Aorta (tissue), 5 donors: ENCODE data around the gene NKD2. TPM values are rescaled to one million over a fixed set of nuclear protein-coding genes. Genes with fewer than 3 reads are reported as not detected.

Experiments
- ATAC-seq: fragments of 200-7000 bp; cut with Tn5 transposase; one replicate; pipeline ENCODE4 v1.9.1; 2022; ENCODE audit warnings: moderate library complexity; ENCODE audit not compliant: low FRiP score
- DNase-seq, 2 donors: peaks; one replicate each; pipeline ENCODE4 v3.0.0-alpha.2; 2020
- H3K27ac ChIP-seq, 2 donors: one replicate each; pipeline ENCODE4 v1.5.1; 2013; ENCODE audit warnings: low read length in 2 of 2, mild to moderate bottlenecking in 2 of 2, moderate library complexity in 2 of 2, control low read depth in 1 of 2, inconsistent platforms in 1 of 2, low read depth in 1 of 2
- H3K27me3 ChIP-seq, 2 donors: one replicate each; pipeline ENCODE4 v1.6.1; 2013; ENCODE audit warnings: control low read depth in 1 of 2, low read length in 1 of 2, mild to moderate bottlenecking in 1 of 2, moderate library complexity in 1 of 2; ENCODE audit not compliant: insufficient read depth in 2 of 2, control insufficient read depth in 1 of 2
- H3K36me3 ChIP-seq, 2 donors: one replicate each; pipeline ENCODE4 v1.6.1; 2013; ENCODE audit warnings: control low read depth in 1 of 2, low read length in 1 of 2, mild to moderate bottlenecking in 1 of 2; ENCODE audit not compliant: insufficient read depth in 2 of 2, control insufficient read depth in 1 of 2
- H3K4me1 ChIP-seq, 2 donors: one replicate each; pipeline ENCODE4 v1.6.1; 2013; ENCODE audit warnings: low read length in 2 of 2, control low read depth in 1 of 2, mild to moderate bottlenecking in 1 of 2, moderate library complexity in 1 of 2; ENCODE audit not compliant: insufficient read depth in 2 of 2, control insufficient read depth in 1 of 2
- H3K4me3 ChIP-seq, 2 donors: one replicate each; pipeline ENCODE4 v1.5.1; 2013; ENCODE audit warnings: low read length in 2 of 2, control low read depth in 1 of 2, mild to moderate bottlenecking in 1 of 2
- H3K9me3 ChIP-seq: one replicate; pipeline ENCODE4 v1.6.1; 2013; ENCODE audit warnings: mild to moderate bottlenecking, low read length; ENCODE audit not compliant: control insufficient read depth
- WGBS, 2 donors: extraction: QIAGEN DNeasy Blood & Tissue Kit; methylation state at CpG; one replicate each; pipeline ENCODE4 v1.1.7; 2013; 5-methylcytosine and 5-hydroxymethylcytosine counted together
- intact Hi-C, 2 donors: fragments of 100-400 bp; cut with DNase I; formaldehyde crosslinking; loops; one replicate each; pipeline versions ENCODE4 v1.14.2 to v1.15.0; 2022
- polyA plus RNA-seq, 2 donors: library from polyadenylated mRNA; stranded (reverse); fragments of 200-250 nt; gene quantifications; one replicate each; pipeline ENCODE4 v1.2.3, GENCODE V29; 2013
- total RNA-seq, 2 donors: library from RNA; stranded (reverse); fragmentation: NEBNext Ultra II Directional; extraction: Animal tissue kit (Norgen Biotek cat#: 25700); gene quantifications; one replicate each; pipeline ENCODE4 v1.2.1, GENCODE V29; 2021
- donor health status: healthy with polysubstance abuse.
- donor health status: Bipolar disorder and iron deficiency.
- donor health status: DM: no; HTN: no; CAD: no.
- donor health status: DM: no; HTN: no; CAD: no.
- donor health status: DM: yes; HTN: yes; CAD: no.

Gene NKD2
- total and polyA plus RNA-seq, 4 donors: 0.10 to 6.8 (median 2.8) TPM; not detected in 1

DNA sequence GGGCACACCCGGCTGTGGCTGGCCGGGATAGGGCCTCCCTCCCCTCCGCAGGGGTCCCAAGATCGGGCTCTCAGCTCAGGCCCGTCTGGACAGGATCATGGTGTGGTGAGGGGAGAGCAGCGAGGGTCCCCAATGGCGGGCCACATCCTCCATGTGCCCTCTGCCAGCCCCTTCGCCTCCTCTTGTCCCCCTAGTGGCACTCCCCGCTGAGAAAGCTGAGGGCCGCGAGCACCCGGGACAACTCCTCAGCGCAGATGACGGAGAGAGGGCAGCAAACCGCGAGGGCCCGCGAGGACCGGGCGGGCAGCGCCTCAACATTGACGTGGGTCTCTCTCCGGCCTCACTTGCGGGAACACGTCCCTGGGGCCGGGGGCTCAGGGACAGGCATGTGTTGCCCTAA is 24.6 kb downstream of the NKD2 start:
- no peak for ATAC-seq
- WGBS, 2 donors: 63 to 70% methylated on average over 22 to 26 of the region's 26 CpGs
- DNase-seq: peak in 1 of 2 donors; percentile 61
- Histone ChIP-seq H3K27ac (no peak overlapping the region), H3K4me3 (no peak overlapping the region), H3K27me3 (no peaks in the 10 kb centered on the region), H3K4me1 (no peaks in the 10 kb centered on the region), H3K9me3 (no peaks in the 10 kb centered on the region), H3K36me3 (no peaks in the 10 kb centered on the region)
- intact Hi-C loops: no loop called here

DNA sequence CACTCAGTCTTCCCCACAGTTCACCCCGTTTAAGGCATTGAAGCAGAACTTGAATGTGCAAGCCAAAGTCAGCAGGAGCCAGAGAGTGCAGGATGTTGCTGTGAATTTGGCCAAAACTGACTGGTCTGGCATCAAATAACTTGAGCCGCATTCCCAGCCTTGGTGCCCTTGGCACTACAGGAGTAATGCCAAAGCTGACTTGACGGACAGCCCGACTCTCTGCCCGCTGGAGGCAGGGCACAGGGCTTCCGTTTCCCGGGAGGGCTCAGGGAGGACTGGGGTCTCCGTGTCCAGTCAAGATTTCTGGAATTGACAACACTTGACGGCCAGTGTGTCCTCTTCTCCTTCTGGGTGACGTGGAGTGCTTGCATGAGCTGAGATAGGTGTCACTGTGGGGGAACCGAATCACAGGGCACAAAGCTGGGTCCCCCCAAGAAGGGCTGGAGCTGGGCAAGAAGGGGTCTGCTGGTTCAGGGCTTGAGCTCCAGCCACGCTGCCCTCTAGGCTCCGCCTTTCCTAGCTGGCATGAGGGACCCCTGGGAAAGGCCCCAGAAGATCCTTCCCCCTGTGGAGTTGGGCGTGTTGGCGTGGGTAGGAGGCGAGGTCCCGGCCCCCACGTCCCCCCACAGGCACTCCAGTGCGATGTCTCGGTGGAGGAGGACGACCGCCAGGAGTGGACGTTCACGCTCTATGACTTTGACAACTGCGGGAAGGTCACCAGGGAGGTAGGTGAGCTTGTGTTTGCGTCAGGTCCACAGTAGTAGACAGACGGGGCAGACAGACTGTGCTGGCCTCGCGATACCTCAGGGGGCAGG is 25.2 kb downstream of the NKD2 start:
- no peaks in the 10 kb centered on the region for H3K27me3 ChIP-seq
- 56 to 61% methylated on average over 26 to 29 of the region's 29 CpGs for WGBS, 2 donors
- H3K9me3 ChIP-seq: no peaks in the 10 kb centered on the region
- no peak overlapping the region for H3K27ac ChIP-seq
- no peaks in the 10 kb centered on the region for H3K36me3 ChIP-seq
- DNase-seq (peak in 1 of 2 donors; percentile 71), ATAC-seq (no peak)
- no peak overlapping the region for H3K4me3 ChIP-seq
- H3K4me1 ChIP-seq: no peaks in the 10 kb centered on the region
- intact Hi-C loops: no loop called here

DNA sequence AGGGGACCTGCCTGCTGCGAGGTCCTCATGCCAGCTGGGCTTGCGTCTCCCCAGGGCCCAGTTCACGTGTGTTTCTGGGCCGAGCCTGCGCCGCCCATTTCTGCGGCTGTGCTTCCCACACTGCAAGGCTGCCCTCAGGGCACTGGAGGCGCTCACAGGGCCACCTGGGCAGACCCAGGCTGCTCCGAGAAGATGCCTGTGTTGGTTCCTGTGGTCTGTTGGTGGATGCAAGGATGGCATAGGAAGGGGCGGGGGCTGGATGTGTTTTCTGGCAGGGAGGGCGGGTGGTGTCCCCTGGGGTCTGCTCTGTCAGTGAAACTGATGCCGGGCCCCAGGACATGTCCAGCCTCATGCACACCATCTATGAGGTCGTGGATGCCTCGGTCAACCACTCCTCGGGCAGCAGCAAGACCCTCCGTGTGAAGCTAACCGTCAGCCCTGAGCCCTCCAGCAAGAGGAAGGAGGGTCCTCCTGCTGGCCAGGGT is 25.9 kb downstream of the NKD2 start:
- Histone ChIP-seq H3K36me3 (no peaks in the 10 kb centered on the region), H3K4me1 (no peaks in the 10 kb centered on the region), H3K27me3 (no peaks in the 10 kb centered on the region), H3K4me3 (no peak overlapping the region), H3K9me3 (no peaks in the 10 kb centered on the region), H3K27ac (no peak overlapping the region)
- DNase-seq (peak in 1 of 2 donors; percentile 68), ATAC-seq (no peak)
- WGBS, 2 donors: 93 to 94% methylated on average over 17 of the region's 17 CpGs
- intact Hi-C loops: no loop called here

DNA sequence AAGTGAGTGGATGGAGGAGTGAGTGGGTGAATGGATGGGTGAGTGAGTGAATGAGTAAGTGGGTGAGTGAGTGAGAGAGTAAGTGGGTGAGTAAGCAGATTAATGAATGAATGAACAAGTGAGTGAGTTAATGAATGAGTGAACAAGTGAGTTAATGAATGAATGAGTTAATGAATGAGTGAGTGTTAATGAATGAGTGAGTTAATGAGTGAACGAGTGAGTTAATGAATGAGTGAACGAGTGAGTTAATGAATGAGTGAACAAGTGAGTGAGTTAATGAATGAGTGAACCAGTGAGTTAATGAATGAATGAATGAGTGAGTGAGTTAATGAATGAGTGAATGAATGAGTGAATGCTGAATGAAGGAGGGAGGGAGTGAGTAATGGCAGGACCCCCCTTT is 26.4 kb downstream of the NKD2 start:
- 91 to 99% methylated on average over 2 of the region's 2 CpGs for WGBS, 2 donors
- DNase-seq: no peak
- Histone ChIP-seq H3K4me3 (no peak overlapping the region), H3K36me3 (no peaks in the 10 kb centered on the region), H3K4me1 (no peaks in the 10 kb centered on the region), H3K9me3 (no peaks in the 10 kb centered on the region), H3K27me3 (no peaks in the 10 kb centered on the region), H3K27ac (no peak overlapping the region)
- intact Hi-C loops: no loop called here
- ATAC-seq: no peak

DNA sequence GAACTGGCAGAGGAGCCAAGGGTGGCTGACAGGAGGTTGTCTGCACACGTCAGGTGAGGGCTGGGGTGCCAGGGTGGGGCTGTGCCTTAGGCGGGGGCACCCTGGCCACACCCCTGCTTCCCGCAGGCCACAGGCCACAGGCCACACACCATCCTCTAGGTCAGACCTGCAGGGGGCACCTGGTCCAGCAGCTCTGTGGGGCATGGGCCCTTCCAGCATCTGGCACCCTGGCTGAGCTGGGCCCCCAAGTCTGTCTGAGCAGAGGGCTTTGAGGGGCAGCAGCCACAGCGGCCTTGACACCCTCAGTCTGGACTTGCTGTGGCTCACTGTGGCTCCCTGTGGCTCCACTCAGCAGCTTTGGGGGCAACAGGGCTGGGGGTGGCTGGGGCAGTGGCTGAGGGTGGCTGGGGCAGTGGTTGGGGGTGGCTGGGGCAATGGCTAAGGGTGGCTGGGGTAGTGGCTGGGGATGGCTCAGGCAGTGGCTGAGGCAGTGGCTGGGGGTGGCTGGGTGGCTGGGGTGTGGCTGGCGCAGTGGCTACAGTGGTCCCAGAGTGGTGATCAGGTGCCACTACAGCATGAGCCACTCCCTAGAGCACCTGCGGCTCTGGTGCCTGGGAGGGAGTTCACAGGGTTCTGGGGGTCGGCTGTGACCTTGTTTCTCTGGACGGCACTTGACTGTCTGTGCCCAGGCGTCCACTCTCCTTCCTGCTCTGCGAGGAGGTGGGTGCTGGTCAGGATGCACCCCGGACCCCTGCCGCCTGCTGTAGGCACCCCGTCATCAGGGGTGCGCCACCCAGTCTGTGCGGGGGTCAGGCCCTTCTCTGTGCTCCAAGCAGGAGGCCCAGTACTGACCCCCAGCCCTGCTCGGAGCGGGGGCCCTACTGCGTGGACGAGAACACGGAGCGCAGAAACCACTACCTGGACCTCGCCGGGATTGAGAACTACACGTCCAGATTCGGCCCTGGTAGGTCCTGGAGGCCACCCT is 27.1 kb downstream of the NKD2 start:
- Histone ChIP-seq H3K27me3 (no peaks in the 10 kb centered on the region), H3K9me3 (no peaks in the 10 kb centered on the region), H3K27ac (no peak overlapping the region), H3K4me3 (no peak overlapping the region), H3K4me1 (no peaks in the 10 kb centered on the region), H3K36me3 (no peaks in the 10 kb centered on the region)
- intact Hi-C loops: no loop called here
- ATAC-seq: no peak
- 94% methylated on average over 24 to 25 of the region's 25 CpGs for WGBS, 2 donors
- DNase-seq: peak; percentile 39 to 74

DNA sequence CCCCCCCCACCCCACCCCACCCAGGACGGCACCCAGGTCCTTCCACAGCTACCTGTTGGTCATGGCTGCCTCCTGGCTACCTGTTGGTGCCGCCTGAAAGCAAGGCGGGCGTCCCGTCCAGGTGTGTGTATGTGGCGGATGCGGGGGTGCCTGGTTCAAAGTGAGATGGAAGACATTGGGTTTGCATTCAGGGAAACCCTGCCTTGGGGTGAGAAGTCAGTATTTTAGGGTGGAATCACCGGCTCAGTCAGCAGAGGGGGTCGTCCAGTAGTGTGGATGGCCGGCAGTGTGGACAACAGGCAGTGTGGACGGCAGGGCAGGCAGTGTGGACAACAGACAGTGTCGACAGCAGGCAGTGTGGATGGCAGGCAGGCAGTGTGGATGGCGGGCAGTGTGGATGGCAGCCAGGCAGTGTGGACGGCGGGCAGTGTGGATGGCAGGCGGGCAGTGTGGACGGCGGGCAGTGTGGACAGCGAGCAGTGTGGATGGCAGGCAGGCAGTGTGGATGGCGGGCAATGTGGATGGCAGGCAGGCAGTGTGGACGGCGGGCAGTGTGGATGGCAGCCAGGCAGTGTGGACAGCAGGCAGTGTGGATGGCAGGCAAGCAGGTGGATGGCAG is 28.0 kb downstream of the NKD2 start:
- 82 to 88% methylated on average over 21 to 22 of the region's 22 CpGs for WGBS, 2 donors
- peak in 1 of 2 donors; percentile 47 for DNase-seq
- no peak for ATAC-seq

DNA sequence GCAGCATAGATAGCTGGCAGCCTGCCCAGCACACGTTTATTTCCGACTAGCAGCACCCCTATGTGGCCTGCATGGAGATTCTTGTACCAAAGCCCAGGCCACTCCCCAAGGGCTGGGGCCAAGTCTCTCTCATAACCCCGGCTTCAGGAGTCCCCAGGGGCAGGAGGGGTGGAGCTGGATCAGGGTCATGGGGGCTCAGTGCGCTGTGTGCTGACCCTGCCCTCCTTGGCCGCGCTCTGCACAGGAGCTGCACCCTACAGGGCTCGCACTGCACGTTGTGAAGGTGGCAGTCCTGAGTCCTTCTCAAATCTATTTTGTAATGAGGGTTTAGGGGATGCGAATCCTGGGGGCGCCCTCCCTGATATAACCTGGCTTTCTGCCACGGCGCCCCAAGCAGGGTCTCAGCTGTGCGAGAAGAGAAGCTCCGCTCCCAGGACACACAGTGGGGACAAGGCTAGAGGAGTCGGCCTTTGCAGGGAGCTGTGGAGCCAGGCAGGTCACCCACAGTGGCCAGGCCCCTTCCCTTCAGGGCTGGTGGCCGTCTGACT is 28.6 kb downstream of the NKD2 start:
- WGBS, 2 donors: 72% methylated on average over 16 of the region's 16 CpGs
- no peaks in the 10 kb centered on the region for H3K4me1 ChIP-seq
- H3K4me3 ChIP-seq: no peak overlapping the region
- ATAC-seq: no peak
- no peaks in the 10 kb centered on the region for H3K27me3 ChIP-seq
- H3K9me3 ChIP-seq: no peaks in the 10 kb centered on the region
- no peaks in the 10 kb centered on the region for H3K36me3 ChIP-seq
- DNase-seq: peak; percentile 40 to 63
- H3K27ac ChIP-seq: no peak overlapping the region
- intact Hi-C loops: no loop called here

More for the DNA sequence above, 28.0 kb downstream of the NKD2 start:
- Histone ChIP-seq H3K27me3 (no peaks in the 10 kb centered on the region), H3K36me3 (no peaks in the 10 kb centered on the region), H3K9me3 (no peaks in the 10 kb centered on the region), H3K27ac (no peak overlapping the region), H3K4me1 (no peaks in the 10 kb centered on the region), H3K4me3 (no peak overlapping the region)
- intact Hi-C loops: no loop called here

DNA sequence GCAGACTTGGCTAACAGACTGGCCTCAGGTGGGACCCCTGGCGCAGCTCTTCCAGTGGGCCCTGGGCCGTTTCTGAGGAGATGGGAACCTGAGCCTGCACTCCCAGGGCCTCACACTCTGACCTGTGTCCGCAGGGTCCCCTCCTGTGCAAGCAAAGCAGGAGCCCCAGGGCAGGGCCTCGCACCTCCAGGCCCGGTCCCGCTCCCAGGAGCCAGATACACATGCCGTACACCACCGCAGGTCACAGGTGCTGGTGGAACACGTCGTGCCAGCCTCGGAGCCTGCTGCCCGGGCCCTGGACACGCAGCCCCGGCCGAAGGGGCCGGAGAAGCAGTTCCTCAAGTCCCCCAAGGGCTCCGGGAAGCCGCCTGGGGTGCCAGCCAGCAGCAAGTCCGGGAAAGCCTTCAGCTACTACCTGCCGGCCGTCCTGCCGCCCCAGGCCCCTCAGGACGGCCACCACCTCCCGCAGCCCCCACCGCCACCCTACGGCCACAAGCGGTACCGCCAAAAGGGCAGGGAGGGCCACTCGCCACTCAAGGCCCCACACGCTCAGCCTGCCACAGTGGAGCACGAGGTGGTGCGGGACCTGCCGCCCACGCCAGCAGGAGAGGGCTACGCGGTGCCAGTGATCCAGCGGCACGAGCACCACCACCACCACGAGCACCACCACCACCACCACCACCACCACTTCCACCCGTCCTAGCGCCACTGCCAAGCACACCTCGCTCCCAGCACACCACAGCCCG is 29.2 kb downstream of the NKD2 start:
- no peaks in the 10 kb centered on the region for H3K9me3 ChIP-seq
- DNase-seq (peak; percentile 40 to 65), ATAC-seq (no peak)
- no peaks in the 10 kb centered on the region for H3K27me3 ChIP-seq
- H3K4me3 ChIP-seq: no peak overlapping the region
- intact Hi-C loops: no loop called here
- H3K4me1 ChIP-seq: no peaks in the 10 kb centered on the region
- H3K36me3 ChIP-seq: no peaks in the 10 kb centered on the region
- H3K27ac ChIP-seq: no peak overlapping the region
- WGBS, 2 donors: 91 to 92% methylated on average over 43 of the region's 43 CpGs
